Neural cell (in vitro differentiated cells): ENCODE data around the gene ANGPT4. TPM values are rescaled to one million over a fixed set of nuclear protein-coding genes. Genes with fewer than 3 reads are reported as not detected.

ENCODE experiments used
- H2AFZ ChIP-seq: fragments of 200-600, 300-800 bp; sonication (generic), shearing (Covaris generic); 2 replicates; pipeline ENCODE4 v1.6.0; 2014; ENCODE audit warnings: low read depth, mild to moderate bottlenecking, antibody characterized with exemption, low read length, moderate library complexity
- H3F3A ChIP-seq: fragments of 200-600 bp; shearing (Covaris generic); 2 replicates; pipeline ENCODE4 v1.6.1; 2016; ENCODE audit warnings: mild to moderate bottlenecking, moderate library complexity, mixed read lengths, antibody characterized with exemption, low read length; ENCODE audit not compliant: insufficient read depth, poor library complexity, severe bottlenecking
- H3K27ac ChIP-seq: fragments of 200-600, 300-800 bp; sonication (generic), shearing (Covaris generic); 2 replicates; pipeline ENCODE4 v1.5.1; 2014; ENCODE audit warnings: mild to moderate bottlenecking, low read length, moderate library complexity
- H3K27me3 ChIP-seq: fragments of 300-800, 200-600 bp; sonication (generic), shearing (Covaris generic); 2 replicates; pipeline ENCODE4 v1.6.0; 2014; ENCODE audit warnings: mild to moderate bottlenecking, low read depth, low read length, moderate library complexity; ENCODE audit not compliant: insufficient read depth
- H3K36me3 ChIP-seq: fragments of 300-800, 200-600 bp; sonication (generic), shearing (Covaris generic); 2 replicates; pipeline ENCODE4 v1.5.1; 2014; ENCODE audit warnings: mild to moderate bottlenecking, antibody characterized with exemption, low read length, moderate library complexity; ENCODE audit not compliant: insufficient read depth
- H3K4me2 ChIP-seq: fragments of 300-800, 200-600 bp; sonication (generic), shearing (Covaris generic); 2 replicates; pipeline ENCODE4 v1.6.0; 2014; ENCODE audit warnings: mild to moderate bottlenecking, low read length
- H3K4me3 ChIP-seq: fragments of 300-800, 200-600 bp; sonication (generic), shearing (Covaris generic); 2 replicates; pipeline ENCODE4 v1.5.1; 2014; ENCODE audit warnings: mild to moderate bottlenecking, low read length, moderate library complexity
- H3K79me2 ChIP-seq: fragments of 200-600 bp; shearing (Covaris generic); replicated peaks from 2 replicates; pipeline ENCODE4 v1.6.0; 2014; ENCODE audit warnings: mild to moderate bottlenecking, low read length, moderate library complexity; ENCODE audit not compliant: insufficient read depth
- H3K9ac ChIP-seq: fragments of 300-800, 200-600 bp; sonication (generic), shearing (Covaris generic); 2 replicates; pipeline ENCODE4 v1.6.1; 2016; ENCODE audit warnings: mild to moderate bottlenecking, low read length, mixed read lengths
- H3K9me2 ChIP-seq: fragments of 200-600 bp; shearing (Covaris generic); 2 replicates; pipeline ENCODE4 v1.6.1; 2016; ENCODE audit warnings: mild to moderate bottlenecking, low read length, mixed read lengths; ENCODE audit not compliant: insufficient read depth
- H3K9me3 ChIP-seq: fragments of 200-600, 300-800 bp; sonication (generic), shearing (Covaris generic); 2 replicates; pipeline ENCODE4 v1.6.1; 2016; ENCODE audit warnings: mild to moderate bottlenecking, mixed run types, low read length, moderate library complexity, mixed read lengths
- H4K20me1 ChIP-seq: fragments of 200-600 bp; shearing (Covaris generic); 2 replicates; pipeline ENCODE4 v1.6.1; 2016; ENCODE audit warnings: mild to moderate bottlenecking, mixed run types; ENCODE audit not compliant: insufficient read depth
- EP300 ChIP-seq: fragments of 450-650 bp; conservative IDR thresholded peaks from 2 replicates; pipeline ENCODE4 v1.6.1; 2014; ENCODE audit warnings: antibody characterized with exemption, mild to moderate bottlenecking, moderate library complexity; ENCODE audit not compliant: poor library complexity, severe bottlenecking
- EZH2 ChIP-seq: fragments of 200-600, 300-800 bp; shearing (Covaris generic), sonication (generic); IDR thresholded peaks from 2 replicates; pipeline ENCODE4 v1.6.1; 2014; ENCODE audit warnings: antibody characterized with exemption, low read length, borderline replicate concordance, mild to moderate bottlenecking; ENCODE audit not compliant: insufficient read depth, poor library complexity, severe bottlenecking
- MXI1 ChIP-seq: fragments of 450-650 bp; conservative IDR thresholded peaks from 2 replicates; pipeline ENCODE4 v1.6.1; 2014; ENCODE audit warnings: antibody characterized with exemption, mild to moderate bottlenecking; ENCODE audit not compliant: poor library complexity, severe bottlenecking
- POLR2AphosphoS5 ChIP-seq: IDR thresholded peaks from 2 replicates; pipeline ENCODE4 v1.6.1; 2012
- RAD21 ChIP-seq: fragments of 450-650 bp; conservative IDR thresholded peaks from 2 replicates; pipeline ENCODE4 v1.6.1; 2014; ENCODE audit warnings: antibody characterized with exemption, mild to moderate bottlenecking, moderate library complexity
- SMC3 ChIP-seq: fragments of 450-650 bp; conservative IDR thresholded peaks from 2 replicates; pipeline ENCODE4 v1.6.1; 2014; ENCODE audit warnings: antibody characterized with exemption, mild to moderate bottlenecking, moderate library complexity; ENCODE audit not compliant: poor library complexity
- TAF1 ChIP-seq: IDR thresholded peaks from 2 replicates; pipeline ENCODE4 v1.6.1; 2012; ENCODE audit warnings: low read depth
- polyA plus RNA-seq: library from polyadenylated mRNA; depleted of rRNA; stranded (reverse); fragments of >200 nt; gene quantifications from 2 replicates; pipeline ENCODE4 v1.2.3, GENCODE V29; 2014
- TF ChIP-seq, protein P1 (sequence below): fragments of 450-650 bp; IDR thresholded peaks from 2 replicates; pipeline ENCODE4 v1.5.1; 2014; ENCODE audit warnings: antibody characterized with exemption, mild to moderate bottlenecking, moderate library complexity; ENCODE audit not compliant: poor library complexity, severe bottlenecking
- TF ChIP-seq, protein P2 (sequence below): IDR thresholded peaks from 2 replicates; pipeline ENCODE4 v1.6.1; 2012; ENCODE audit warnings: borderline replicate concordance

The ANGPT4 gene
- polyA plus RNA-seq, 1 donor from 2014 or later: not detected

DNA sequence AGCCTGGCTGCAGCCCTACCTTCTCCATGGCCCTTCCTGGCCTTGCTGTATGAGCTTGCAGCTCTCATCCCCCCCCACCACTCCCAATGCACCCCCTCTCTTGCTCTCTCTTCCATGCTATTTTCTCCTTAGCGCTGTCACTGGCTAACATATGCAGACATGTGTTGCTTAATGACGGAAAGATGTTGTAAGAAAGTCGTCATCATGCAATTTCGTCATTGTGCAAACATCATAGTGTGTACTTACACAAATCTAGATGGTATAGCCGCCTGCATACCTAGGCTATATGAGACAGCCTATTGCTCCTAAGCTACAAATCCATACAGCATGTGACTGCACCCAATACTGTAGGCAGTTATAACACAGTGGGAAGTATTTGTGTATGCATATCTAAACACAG, 27.0 kb downstream of the ANGPT4 start:
- Histone ChIP-seq H3K79me2 (no peaks in the 10 kb centered on the region), H3K9me2 (no peaks in the 10 kb centered on the region), H3F3A (no peaks in the 10 kb centered on the region), H3K36me3 (no peaks in the 10 kb centered on the region), H3K27ac (no peak overlapping the region), H3K4me3 (no peak overlapping the region), H3K9me3 (no peaks in the 10 kb centered on the region), H2AFZ (no peak overlapping the region), H3K9ac (no peak overlapping the region), H4K20me1 (no peaks in the 10 kb centered on the region), H3K27me3 (peaks cover 3% of the 10 kb centered on the region), H3K4me2 (no peak overlapping the region)
- TF ChIP-seq TAF1 (no peak), EZH2 (no peak), EP300 (no peak), POLR2AphosphoS5 (no peak), RAD21 (no peak), SMC3 (no peak), MXI1 (no peak)

DNA sequence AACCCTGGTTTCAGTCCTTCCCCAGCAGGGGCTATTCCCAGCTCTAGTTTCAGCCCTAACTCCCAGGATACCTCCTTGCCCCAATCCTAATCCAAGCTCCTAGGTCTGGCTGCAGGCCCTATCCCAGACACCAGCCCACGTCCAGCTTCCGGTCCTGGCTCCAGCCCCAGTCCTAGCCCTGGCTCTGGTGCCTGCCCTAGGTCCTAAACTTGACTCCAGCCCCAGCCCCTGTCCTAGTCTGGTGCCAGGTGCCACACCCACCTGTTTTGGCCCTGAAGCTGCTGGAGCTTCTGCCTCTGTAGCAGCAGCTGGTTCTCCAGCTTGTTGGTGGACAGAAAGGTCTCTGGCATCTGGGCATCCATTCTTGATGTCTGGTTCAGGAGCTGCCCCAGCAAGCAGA, 28.1 kb downstream of the ANGPT4 start:
- H3F3A ChIP-seq: no peaks in the 10 kb centered on the region
- no peaks in the 10 kb centered on the region for H4K20me1 ChIP-seq
- TF ChIP-seq, protein P1, sequence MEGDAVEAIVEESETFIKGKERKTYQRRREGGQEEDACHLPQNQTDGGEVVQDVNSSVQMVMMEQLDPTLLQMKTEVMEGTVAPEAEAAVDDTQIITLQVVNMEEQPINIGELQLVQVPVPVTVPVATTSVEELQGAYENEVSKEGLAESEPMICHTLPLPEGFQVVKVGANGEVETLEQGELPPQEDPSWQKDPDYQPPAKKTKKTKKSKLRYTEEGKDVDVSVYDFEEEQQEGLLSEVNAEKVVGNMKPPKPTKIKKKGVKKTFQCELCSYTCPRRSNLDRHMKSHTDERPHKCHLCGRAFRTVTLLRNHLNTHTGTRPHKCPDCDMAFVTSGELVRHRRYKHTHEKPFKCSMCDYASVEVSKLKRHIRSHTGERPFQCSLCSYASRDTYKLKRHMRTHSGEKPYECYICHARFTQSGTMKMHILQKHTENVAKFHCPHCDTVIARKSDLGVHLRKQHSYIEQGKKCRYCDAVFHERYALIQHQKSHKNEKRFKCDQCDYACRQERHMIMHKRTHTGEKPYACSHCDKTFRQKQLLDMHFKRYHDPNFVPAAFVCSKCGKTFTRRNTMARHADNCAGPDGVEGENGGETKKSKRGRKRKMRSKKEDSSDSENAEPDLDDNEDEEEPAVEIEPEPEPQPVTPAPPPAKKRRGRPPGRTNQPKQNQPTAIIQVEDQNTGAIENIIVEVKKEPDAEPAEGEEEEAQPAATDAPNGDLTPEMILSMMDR: no peak
- no peak for TF ChIP-seq MXI1
- TF ChIP-seq POLR2AphosphoS5: no peak
- no peak for TF ChIP-seq EZH2
- no peak for TF ChIP-seq TAF1
- no peak for TF ChIP-seq RAD21
- TF ChIP-seq, protein P2, sequence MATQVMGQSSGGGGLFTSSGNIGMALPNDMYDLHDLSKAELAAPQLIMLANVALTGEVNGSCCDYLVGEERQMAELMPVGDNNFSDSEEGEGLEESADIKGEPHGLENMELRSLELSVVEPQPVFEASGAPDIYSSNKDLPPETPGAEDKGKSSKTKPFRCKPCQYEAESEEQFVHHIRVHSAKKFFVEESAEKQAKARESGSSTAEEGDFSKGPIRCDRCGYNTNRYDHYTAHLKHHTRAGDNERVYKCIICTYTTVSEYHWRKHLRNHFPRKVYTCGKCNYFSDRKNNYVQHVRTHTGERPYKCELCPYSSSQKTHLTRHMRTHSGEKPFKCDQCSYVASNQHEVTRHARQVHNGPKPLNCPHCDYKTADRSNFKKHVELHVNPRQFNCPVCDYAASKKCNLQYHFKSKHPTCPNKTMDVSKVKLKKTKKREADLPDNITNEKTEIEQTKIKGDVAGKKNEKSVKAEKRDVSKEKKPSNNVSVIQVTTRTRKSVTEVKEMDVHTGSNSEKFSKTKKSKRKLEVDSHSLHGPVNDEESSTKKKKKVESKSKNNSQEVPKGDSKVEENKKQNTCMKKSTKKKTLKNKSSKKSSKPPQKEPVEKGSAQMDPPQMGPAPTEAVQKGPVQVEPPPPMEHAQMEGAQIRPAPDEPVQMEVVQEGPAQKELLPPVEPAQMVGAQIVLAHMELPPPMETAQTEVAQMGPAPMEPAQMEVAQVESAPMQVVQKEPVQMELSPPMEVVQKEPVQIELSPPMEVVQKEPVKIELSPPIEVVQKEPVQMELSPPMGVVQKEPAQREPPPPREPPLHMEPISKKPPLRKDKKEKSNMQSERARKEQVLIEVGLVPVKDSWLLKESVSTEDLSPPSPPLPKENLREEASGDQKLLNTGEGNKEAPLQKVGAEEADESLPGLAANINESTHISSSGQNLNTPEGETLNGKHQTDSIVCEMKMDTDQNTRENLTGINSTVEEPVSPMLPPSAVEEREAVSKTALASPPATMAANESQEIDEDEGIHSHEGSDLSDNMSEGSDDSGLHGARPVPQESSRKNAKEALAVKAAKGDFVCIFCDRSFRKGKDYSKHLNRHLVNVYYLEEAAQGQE: no peak
- TF ChIP-seq EP300: no peak
- no peak for TF ChIP-seq SMC3
- no peaks in the 10 kb centered on the region for H3K9me3 ChIP-seq
- no peaks in the 10 kb centered on the region for H3K36me3 ChIP-seq
- H3K4me3 ChIP-seq: no peak overlapping the region
- no peaks in the 10 kb centered on the region for H3K9me2 ChIP-seq
- no peak overlapping the region for H3K27ac ChIP-seq
- no peak overlapping the region for H3K9ac ChIP-seq
- H2AFZ ChIP-seq: no peak overlapping the region
- H3K27me3 ChIP-seq: peaks cover 3% of the 10 kb centered on the region
- no peaks in the 10 kb centered on the region for H3K79me2 ChIP-seq
- no peak overlapping the region for H3K4me2 ChIP-seq

DNA sequence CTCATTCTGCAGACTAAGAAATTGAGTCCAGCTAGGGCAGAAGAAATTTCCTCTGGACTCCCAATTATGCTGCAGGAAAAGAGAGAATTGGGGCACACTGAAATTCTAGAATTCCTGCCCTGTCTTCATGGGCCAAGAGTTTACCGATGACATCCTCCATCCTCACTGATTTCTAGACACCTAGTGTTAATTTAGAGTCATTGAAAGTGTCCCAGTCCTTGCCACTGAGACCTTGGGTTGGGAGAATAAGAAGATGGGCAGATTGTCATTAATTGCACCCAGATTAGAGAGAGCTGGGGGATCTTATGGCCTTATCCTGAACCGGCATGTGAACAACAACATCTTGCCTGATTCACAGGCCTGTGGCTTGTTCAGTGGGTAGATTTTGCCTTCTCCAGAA, 29.0 kb downstream of the ANGPT4 start:
- Histone ChIP-seq H2AFZ (no peak overlapping the region), H3K79me2 (no peaks in the 10 kb centered on the region), H3K27ac (no peak overlapping the region), H3K36me3 (no peaks in the 10 kb centered on the region), H3F3A (no peaks in the 10 kb centered on the region), H3K4me2 (no peak overlapping the region), H3K27me3 (peaks cover 3% of the 10 kb centered on the region), H3K4me3 (no peak overlapping the region), H3K9ac (no peak overlapping the region), H3K9me2 (no peaks in the 10 kb centered on the region), H4K20me1 (no peaks in the 10 kb centered on the region), H3K9me3 (no peaks in the 10 kb centered on the region)
- TF ChIP-seq SMC3 (no peak), MXI1 (no peak)
